GM18873 (cell line): Measurements from ENCODE around the gene CRISP2.
"Not testable (repeated sequence)": the region's sequence is repeated elsewhere in the genome, so short reads cannot be mapped to it uniquely, and the experiment has no call there.

Experiments used
- ATAC-seq: cut with Tn5 transposase; IDR thresholded peaks from one replicate; pipeline ENCODE4 v1.9.1; 2021; ENCODE audit warnings: mild to moderate bottlenecking, moderate library complexity, moderate number of reproducible peaks; ENCODE audit not compliant: unreplicated experiment, low FRiP score

CRISP2 gene

GRCh38 chr6:49713346-49713745, at the start of gene CRISP2:
TSS of gene CRISP2 (minus strand) at chr6:49713543. CDS start at chr6:49709196, 4,347 bp downstream.
- no peak for ATAC-seq

- no peak for ATAC-seq
Measured at GRCh38 chr6:49744259-49744658, 30.9 kb upstream of the CRISP2 start, which contains the start of gene CRISP3. TSS of gene CRISP3 (minus strand) at chr6:49744388. CDS start at chr6:49744367, 21 bp downstream.

- no peak for ATAC-seq
Measured at GRCh38 chr6:49743429-49743828, 30.1 kb upstream of the CRISP2 start.

GRCh38 chr6:49739423-49739822, 26.1 kb upstream of the CRISP2 start:
- no peak for ATAC-seq

- no peak for ATAC-seq
Measured at GRCh38 chr6:49736017-49736508, 22.7 kb upstream of the CRISP2 start.

GRCh38 chr6:49733680-49734079, 20.3 kb upstream of the CRISP2 start:
- no peak for ATAC-seq

- ATAC-seq: no peak
Measured at GRCh38 chr6:49732781-49733180, 19.4 kb upstream of the CRISP2 start.

GRCh38 chr6:49730251-49730650, 16.9 kb upstream of the CRISP2 start:
- no peak for ATAC-seq

- not testable (repeated sequence) for ATAC-seq
Measured at GRCh38 chr6:49723917-49724316, 10.6 kb upstream of the CRISP2 start.

GRCh38 chr6:49721297-49721696, 8.0 kb upstream of the CRISP2 start:
- ATAC-seq: no peak

GRCh38 chr6:49720372-49720771, 7.0 kb upstream of the CRISP2 start:
- ATAC-seq: no peak

- no peak for ATAC-seq
Measured at GRCh38 chr6:49698478-49698877, 14.9 kb downstream of the CRISP2 start.

GRCh38 chr6:49693512-49693911, 19.8 kb downstream of the CRISP2 start:
- no peak for ATAC-seq

GRCh38 chr6:49692534-49692933, 20.8 kb downstream of the CRISP2 start:
- ATAC-seq: no peak

GRCh38 chr6:49676671-49677281, 36.6 kb downstream of the CRISP2 start:
- no peak for ATAC-seq

- ATAC-seq: no peak
Measured at GRCh38 chr6:49675816-49676215, 37.5 kb downstream of the CRISP2 start.

GRCh38 chr6:49668083-49668511, 45.2 kb downstream of the CRISP2 start:
- no peak for ATAC-seq

GRCh38 chr6:49666930-49667757, 46.2 kb downstream of the CRISP2 start:
- ATAC-seq: no peak

- ATAC-seq: no peak
Measured at GRCh38 chr6:49666480-49666879, 46.9 kb downstream of the CRISP2 start.

- no peak for ATAC-seq
Measured at GRCh38 chr6:49664817-49665216, 48.5 kb downstream of the CRISP2 start.

- ATAC-seq: not testable (repeated sequence)
Measured at GRCh38 chr6:49664054-49664453, 49.3 kb downstream of the CRISP2 start.

GRCh38 chr6:49662892-49663261, 50.5 kb downstream of the CRISP2 start:
- no peak for ATAC-seq
